Measurements from ENCODE around the gene TNNI2.

GRCh38 chr11:1830322-1831223 is 8.2 kb upstream of the TNNI2 start:
- TF ChIP-seq EZH2 (IDR thresholded peaks at IDR 0.05; ENCODE audit: low read length), result no peak
- no peak for TF ChIP-seq CTCF (optimal IDR thresholded peaks at IDR 0.05 in 1 of 3, IDR thresholded peaks at IDR 0.05 in 1 of 3, conservative IDR thresholded peaks at IDR 0.05 in 1 of 3; ENCODE audit: extremely low read depth in 1 of 3, insufficient read depth in 2 of 3, low read length in 3 of 3)
